K562 (cell line): ENCODE measurements around the gene DIAPH1. TPM values are rescaled to one million over a fixed set of nuclear protein-coding genes. Genes with fewer than 3 reads are reported as not detected.

ENCODE experiments used
- ARID3A ChIP-seq: IDR thresholded peaks from 2 replicates; pipeline ENCODE4 v1.6.1; 2012; ENCODE audit warnings: low read depth, low read length, improper control_type of control experiment, borderline replicate concordance
- CEBPB ChIP-seq: fragments of 450-650 bp; IDR thresholded peaks from 2 replicates; pipeline ENCODE4 v1.6.1; 2016; ENCODE audit warnings: missing genetic modification characterization, missing compliant biosample characterization
- FOXJ2 ChIP-seq: fragments of 200-800 bp; sonication (Bioruptor generic); IDR thresholded peaks from 2 replicates; pipeline ENCODE4 v1.6.1; 2016; ENCODE audit warnings: missing genetic modification characterization, missing compliant biosample characterization
- GABPA ChIP-seq: fragments of 200-800 bp; sonication (Bioruptor generic); conservative IDR thresholded peaks from 2 replicates; pipeline ENCODE4 v1.6.1; 2016; ENCODE audit warnings: low read depth, missing genetic modification characterization, missing compliant biosample characterization
- HNRNPK ChIP-seq: fragments of 200-400 bp; formaldehyde crosslinking; IDR thresholded peaks from one replicate; pipeline ENCODE4 v1.6.1; 2018; ENCODE audit warnings: mild to moderate bottlenecking, low read depth, low read length; ENCODE audit not compliant: poor library complexity, severe bottlenecking
- HOMEZ ChIP-seq: fragments of 250-450 bp; sonication (Bioruptor Pico); IDR thresholded peaks from 2 replicates; pipeline ENCODE4 v1.4.0; 2020; ENCODE audit warnings: mild to moderate bottlenecking, moderate library complexity
- KDM4B ChIP-seq, 2 experiments: fragments of 450-650 bp in 1 of 2; sonication (generic) in 1 of 2; IDR thresholded peaks; 2 replicates each; pipeline ENCODE4 v1.6.1; 2016 to 2017; ENCODE audit warnings: borderline replicate concordance in 2 of 2, antibody characterized with exemption in 1 of 2, low read depth in 1 of 2, mild to moderate bottlenecking in 1 of 2
- MAFK ChIP-seq: IDR thresholded peaks from 2 replicates; pipeline ENCODE4 v1.6.1; 2011; ENCODE audit warnings: low read length, improper control_type of control experiment
- MTA3 ChIP-seq: fragments of 450-650 bp; formaldehyde crosslinking; IDR thresholded peaks from 2 replicates; pipeline ENCODE4 v1.6.1; 2017; ENCODE audit warnings: mild to moderate bottlenecking, borderline replicate concordance
- MYBL2 ChIP-seq, 2 experiments: fragments of 450-650 bp in 1 of 2; sonication (generic) in 1 of 2; formaldehyde crosslinking in 1 of 2; IDR thresholded peaks; 2 replicates each; pipeline versions ENCODE4 v1.6.1 to v1.8.1; 2017 to 2022; ENCODE audit warnings: borderline replicate concordance in 1 of 2, inconsistent platforms in 1 of 2, low read depth in 1 of 2, mild to moderate bottlenecking in 1 of 2, missing genetic modification reagents in 1 of 2, moderate library complexity in 1 of 2
- NCOA4 ChIP-seq: fragments of 450-650 bp; IDR thresholded peaks from 2 replicates; pipeline ENCODE4 v1.6.1; 2018; ENCODE audit warnings: mild to moderate bottlenecking; ENCODE audit not compliant: partially characterized antibody
- NFYB ChIP-seq: IDR thresholded peaks from 2 replicates; pipeline ENCODE4 v1.6.1; 2011; ENCODE audit warnings: mild to moderate bottlenecking, moderate library complexity; ENCODE audit not compliant: insufficient read length; ENCODE audit errors: extremely low read depth
- NR3C1 ChIP-seq: sonication (generic); formaldehyde crosslinking; IDR thresholded peaks from 2 replicates; pipeline ENCODE4 v1.8.1; 2022; ENCODE audit warnings: missing genetic modification reagents
- NUFIP1 ChIP-seq: fragments of 450-650 bp; IDR thresholded peaks from 2 replicates; pipeline ENCODE4 v1.6.1; 2018; ENCODE audit not compliant: partially characterized antibody
- PPARD ChIP-seq: fragments of 250-450 bp; sonication (Bioruptor Pico); IDR thresholded peaks from 2 replicates; pipeline ENCODE4 v1.8.0; 2022; ENCODE audit warnings: inconsistent platforms, mild to moderate bottlenecking, moderate library complexity
- RFX7 ChIP-seq: fragments of 250-450 bp; sonication (Bioruptor Pico); IDR thresholded peaks from 2 replicates; pipeline ENCODE4 v1.5.1; 2021; ENCODE audit warnings: mild to moderate bottlenecking
- TBL1XR1 ChIP-seq, 2 experiments: IDR thresholded peaks; 2 replicates each; pipeline ENCODE4 v1.6.1; 2012; ENCODE audit warnings: improper control_type of control experiment in 2 of 2, low read length in 2 of 2, mild to moderate bottlenecking in 1 of 2
- THRA ChIP-seq: fragments of 450-650 bp; IDR thresholded peaks from 2 replicates; pipeline ENCODE4 v1.6.1; 2017; ENCODE audit warnings: mild to moderate bottlenecking, moderate library complexity
- ZNF41 ChIP-seq: fragments of 250-450 bp; sonication (Bioruptor Pico); conservative IDR thresholded peaks from 2 replicates; pipeline ENCODE4 v1.4.0; 2020; ENCODE audit warnings: mild to moderate bottlenecking
- ZNF639 ChIP-seq, 2 experiments: fragments of 200-800 bp in 1 of 2; sonication (Bioruptor generic) in 1 of 2; sonication (generic) in 1 of 2; formaldehyde crosslinking in 1 of 2; IDR thresholded peaks in 1 of 2; conservative IDR thresholded peaks in 1 of 2; 2 replicates each; pipeline versions ENCODE4 v1.5.0 to v1.6.1; 2016 to 2020; ENCODE audit warnings: missing compliant biosample characterization in 1 of 2, missing genetic modification characterization in 1 of 2, missing genetic modification reagents in 1 of 2
- polyA plus RNA-seq, 8 experiments: library from polyadenylated mRNA; depleted of rRNA in 4 of 8; stranded (reverse) in 5 of 8; unstranded in 3 of 8; fragments of >200 nt; fragmentation: Nextera tagmentation in 2 of 8; fragmentation: Illumina TruSeq in 1 of 8; extraction: Ambion mirVana in 2 of 8; extraction: Trizol in 1 of 8; gene quantifications; 2 replicates each; pipeline versions ENCODE4 v1.2.1 to v1.2.3, GENCODE V29; 2011 to 2014; ENCODE audit warnings: inconsistent platforms in 1 of 8, missing spikeins in 1 of 8
- total RNA-seq, 7 experiments: library from RNA; depleted of rRNA in 6 of 7; stranded (reverse); fragments of >200 nt in 6 of 7; fragmentation: Illumina TruSeq in 2 of 7; extraction: Trizol in 2 of 7; gene quantifications; 2 replicates each; pipeline versions ENCODE4 v1.2.1 to v1.2.3, GENCODE V29; 2011 to 2021; ENCODE audit warnings: low replicate concordance in 1 of 7

The DIAPH1 gene
- total and polyA plus RNA-seq, 9 of the 15 experiments (the other 6 are each of a cell fraction or from before 2014, with no cell fraction given): 60.8 to 328 (median 97.8) TPM

DNA sequence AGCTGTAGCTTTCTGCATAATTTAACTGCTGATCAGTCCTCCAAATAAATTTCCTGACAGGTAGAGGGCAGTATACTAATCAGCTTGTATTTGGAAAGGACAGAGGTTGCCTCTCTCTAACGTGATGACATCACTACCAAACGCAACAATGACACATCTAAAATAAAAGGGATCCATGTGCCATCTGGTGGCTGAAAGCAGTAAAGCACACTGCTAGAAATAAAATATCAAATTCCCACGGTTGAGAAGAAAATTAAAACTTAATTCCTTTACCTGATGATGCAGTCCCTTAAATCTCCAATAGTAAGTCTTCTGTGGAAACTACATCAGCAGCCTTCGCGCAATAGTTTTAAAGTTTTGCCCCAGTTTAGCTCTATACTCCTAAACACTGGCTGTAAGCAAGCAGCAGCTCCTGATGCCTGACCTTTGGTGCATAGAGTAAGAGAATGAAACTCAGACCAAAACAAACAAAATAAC lies 54.5 kb downstream of the DIAPH1 start (continued):
- TF ChIP-seq NUFIP1 (no peak), THRA (no peak), NCOA4 (no peak), MAFK (peak; percentile 87), MTA3 (peak; percentile 53; the same call in 1 of the 2 replicates), NFYB (no peak), HNRNPK (no peak), ARID3A (peak; percentile 98), GABPA (tag) (no peak), HOMEZ (no peak), TBL1XR1 (IDR thresholded peaks at IDR 0.05; ENCODE audit: low read length in 2 of 2) (peak in 1 of 2 experiments; percentile 88; a peak in 2 of 4 replicates), PPARD (CRISPR knock-in tag) (no peak), ZNF41 (CRISPR knock-in tag) (0 out of 2 replicates have a peak, but pooled peaks have one; percentile 21), KDM4B (IDR thresholded peaks at IDR 0.05; ENCODE audit: borderline replicate concordance in 2 of 2, low read depth in 1 of 2) (no peak), NR3C1 (CRISPR knock-in tag) (no peak), ZNF639 (CRISPR knock-in tag; conservative IDR thresholded peaks at IDR 0.05 in 1 of 2, IDR thresholded peaks at IDR 0.05 in 1 of 2) (no peak), MYBL2 (IDR thresholded peaks at IDR 0.05; ENCODE audit: low read depth) (no peak; the same call in 1 of the 2 replicates), MYBL2 (CRISPR knock-in tag; IDR thresholded peaks at IDR 0.05; ENCODE audit: borderline replicate concordance) (no peak), FOXJ2 (peak; percentile 26; the same call in 1 of the 2 replicates), RFX7 (CRISPR knock-in tag) (no peak), CEBPB (peak; percentile 33; the same call in 1 of the 2 replicates)
